Effector CD8-positive, alpha-beta T cell (primary cell): ENCODE results near the gene FOXO1.

ENCODE experiments used
- DNase-seq: peaks from one replicate; lab custom pipeline; 2025; lab: John Stamatoyannopoulos, UW

The FOXO1 gene

DNA sequence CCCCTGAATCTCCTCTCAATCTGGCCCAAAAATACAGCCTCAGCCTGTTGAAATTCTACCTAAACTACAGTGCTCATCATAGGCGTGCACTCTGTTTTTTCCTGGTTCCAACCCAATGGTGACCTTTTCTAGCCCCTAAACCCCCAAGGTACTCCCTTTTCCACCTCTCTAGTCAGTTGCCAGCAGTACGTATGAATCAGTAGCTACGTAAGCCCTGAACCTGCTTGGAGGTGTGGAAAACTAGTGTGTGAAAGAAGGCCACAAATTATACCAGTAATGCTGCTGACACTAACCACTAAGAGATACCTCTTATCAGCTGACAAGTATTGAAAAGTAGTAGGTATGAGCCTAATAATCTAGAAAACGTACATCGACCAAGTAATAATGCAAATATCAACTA, 60.9 kb downstream of the FOXO1 start:
- DNase-seq: no peak

DNA sequence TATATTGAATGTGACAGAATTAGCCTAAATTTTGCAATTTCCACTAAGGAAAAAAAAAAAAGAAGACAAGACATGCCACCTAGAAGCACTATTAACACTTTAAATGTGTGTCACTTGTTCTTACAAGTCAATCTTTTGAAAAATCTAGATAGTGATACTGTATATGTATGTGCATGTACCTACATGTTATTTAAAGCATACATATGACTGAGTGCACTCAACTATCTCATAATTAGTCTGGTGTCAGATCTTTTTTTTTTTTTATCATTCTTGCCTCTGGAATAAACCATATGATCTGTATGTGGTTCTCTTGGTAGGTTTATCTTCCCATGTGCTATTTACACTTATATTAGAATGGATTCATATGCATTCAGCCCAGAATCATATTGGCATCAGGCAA, 62.3 kb downstream of the FOXO1 start:
- no peak for DNase-seq

DNA sequence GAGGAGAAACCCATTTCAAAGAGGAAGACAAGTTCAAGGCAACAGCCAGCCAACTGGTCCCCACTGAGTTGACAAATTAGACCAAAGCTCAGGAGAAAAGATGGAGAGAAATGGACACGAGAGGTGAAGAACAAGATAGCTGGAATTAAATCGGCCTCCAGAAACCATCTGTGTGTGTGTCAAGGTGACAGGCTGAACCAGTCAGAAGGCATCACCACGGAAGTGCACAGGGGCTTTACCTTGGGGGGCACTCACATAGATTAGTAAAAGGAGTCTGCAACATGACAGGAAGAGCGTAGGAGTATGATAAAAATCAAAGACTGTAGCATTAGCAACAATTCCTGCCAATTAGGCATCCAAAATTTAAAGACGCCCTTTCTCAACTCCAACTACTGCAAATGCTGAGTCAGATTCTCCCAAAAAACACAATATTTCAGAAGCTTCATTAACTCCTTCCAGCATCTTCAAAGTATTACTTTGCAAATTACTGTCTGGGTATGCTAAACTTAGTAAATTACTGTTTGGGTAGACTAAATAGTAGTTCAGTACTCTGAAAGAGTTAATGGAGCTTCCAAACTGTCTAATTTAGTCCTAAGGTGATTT, 66.2 kb downstream of the FOXO1 start:
- DNase-seq: peak; percentile 8

DNA sequence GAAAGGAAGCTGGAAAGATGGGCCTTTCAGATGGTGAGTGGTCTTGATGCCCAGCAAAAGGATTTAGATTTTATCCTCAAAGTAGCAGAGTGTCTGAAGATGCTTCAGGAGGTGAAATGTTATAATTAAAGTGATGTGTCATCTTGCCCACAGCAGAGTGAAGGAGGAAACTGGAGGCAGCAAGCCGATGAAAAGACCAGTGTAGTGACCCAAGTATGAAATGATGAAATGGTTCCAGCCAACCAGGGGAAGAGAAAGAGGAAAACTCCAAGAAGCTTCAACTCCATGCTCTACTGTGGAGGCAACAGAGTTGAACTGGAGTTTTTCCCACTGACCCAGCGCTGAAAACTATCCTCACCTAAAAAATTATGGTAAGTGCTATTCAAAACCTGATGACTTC, 66.7 kb downstream of the FOXO1 start:
- no peak for DNase-seq

DNA sequence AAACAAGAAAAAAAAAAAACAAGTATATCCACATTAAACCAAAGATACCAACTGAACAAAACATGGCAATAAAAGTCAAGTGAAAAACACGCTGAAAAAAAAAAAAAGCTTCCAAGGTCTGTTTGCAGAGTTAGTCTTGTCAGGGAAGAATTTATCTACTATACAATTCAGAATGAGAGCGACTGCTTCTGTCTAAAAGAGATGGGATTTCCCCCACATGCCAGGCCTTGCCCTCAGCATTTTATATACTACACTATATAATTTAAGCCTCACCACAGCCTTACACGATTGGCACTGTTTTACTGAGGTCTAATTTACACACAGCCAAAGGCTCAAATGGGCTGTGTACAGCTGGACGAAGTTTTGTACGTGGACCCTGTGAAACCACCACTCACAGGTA, 67.3 kb downstream of the FOXO1 start:
- DNase-seq: no peak

DNA sequence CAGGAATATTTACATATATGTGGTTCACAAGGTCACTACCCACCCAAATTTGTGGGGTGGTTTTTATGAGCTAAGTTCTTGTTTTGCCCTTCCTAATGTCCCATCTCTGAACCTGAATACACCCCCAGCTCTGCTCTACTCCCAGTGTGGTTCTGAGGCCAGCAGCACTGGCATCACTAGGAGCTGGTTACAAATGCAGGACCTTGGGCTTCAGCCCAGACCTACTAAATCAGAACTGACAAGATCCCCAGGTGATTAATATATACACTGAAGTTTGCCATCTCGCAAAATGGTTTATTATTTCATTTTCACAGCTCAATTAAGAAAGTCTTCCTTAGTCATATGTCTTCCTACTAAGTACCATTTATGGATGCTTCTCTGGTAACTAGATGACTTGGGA, 67.9 kb downstream of the FOXO1 start:
- no peak for DNase-seq

DNA sequence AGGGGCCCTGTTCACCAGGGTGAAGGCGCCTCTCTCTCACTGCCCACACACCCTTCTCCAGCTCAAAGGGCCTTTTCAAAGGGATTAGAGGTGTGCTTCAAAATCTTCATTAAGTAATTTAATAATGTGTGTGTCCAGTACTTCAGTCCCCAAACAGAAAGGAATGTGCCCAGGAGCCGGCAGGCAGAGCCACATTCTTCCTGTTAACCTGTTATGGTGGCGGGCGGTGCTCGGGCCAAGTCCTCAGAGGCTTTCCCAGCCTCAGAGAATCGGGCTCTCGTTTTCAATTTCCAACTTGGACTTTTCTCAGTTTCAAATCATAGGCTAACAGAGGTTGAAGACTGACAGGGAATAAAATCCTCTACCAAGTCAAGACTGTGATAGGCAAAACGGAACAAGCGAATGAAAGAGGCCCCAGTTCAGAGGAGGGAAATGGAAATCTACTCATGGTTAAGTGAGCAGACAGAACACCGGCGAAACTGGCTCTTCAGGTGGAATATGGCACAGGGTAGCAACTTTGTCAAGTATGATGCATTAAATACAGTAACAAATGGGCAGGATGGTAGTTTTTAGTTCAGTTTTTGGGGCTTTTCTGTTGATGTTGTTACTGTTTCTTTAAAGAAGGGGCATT, 68.6 kb downstream of the FOXO1 start:
- no peak for DNase-seq

DNA sequence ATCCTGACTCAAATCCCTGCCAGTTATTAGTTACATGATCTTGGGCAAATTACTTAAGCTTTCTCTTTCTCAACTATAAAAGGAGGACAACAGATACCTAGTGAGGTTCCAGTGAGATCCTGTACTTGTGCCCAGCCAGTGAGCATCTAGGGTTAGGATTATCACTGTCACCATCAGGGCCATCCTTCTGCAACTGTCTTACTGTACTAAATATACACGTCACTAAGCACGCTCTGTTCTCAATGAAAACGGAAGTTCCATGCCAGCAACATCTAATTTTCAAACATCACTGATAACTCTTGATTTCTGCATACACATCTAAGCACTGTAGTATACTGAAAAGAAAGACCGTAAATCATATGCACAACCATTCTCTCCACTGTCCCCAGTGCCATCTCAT, 70.0 kb downstream of the FOXO1 start:
- no peak for DNase-seq

DNA sequence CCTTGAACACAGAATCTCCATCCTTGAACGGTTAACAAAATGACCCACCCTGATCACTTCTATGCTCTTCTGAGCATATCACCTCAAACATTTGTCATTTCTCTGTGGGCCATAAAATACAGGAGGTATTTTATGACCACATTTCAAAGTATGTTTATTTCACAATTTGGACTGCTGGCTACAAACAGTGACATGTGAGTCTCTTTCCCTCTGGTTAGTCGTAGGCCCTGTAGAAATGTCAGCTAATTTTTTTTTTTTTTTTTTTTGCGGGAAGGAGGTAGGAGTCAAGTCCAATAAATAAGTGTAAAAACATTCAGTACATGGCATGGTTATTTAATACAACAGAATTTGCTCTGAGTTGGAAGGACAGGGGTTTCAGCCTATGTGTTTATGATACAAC, 70.7 kb downstream of the FOXO1 start:
- no peak for DNase-seq

DNA sequence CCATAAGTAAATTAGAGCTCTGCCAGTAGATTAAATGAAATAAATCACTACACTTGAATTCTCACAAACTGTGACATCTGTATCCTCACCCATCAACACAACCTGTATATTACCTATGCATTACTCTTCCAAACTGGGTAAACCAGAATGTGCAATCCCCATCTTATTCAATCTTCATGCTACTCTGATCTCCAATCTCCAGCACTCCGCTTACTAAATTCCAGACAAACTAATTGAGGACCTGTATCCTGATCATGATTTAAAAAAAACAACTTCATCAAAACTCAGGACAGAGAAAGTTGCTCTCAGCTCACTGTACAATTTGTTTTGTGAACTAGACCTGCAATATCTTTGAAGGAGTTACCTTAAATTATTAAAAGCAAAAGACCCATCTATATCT, 74.4 kb downstream of the FOXO1 start:
- DNase-seq: no peak

DNA sequence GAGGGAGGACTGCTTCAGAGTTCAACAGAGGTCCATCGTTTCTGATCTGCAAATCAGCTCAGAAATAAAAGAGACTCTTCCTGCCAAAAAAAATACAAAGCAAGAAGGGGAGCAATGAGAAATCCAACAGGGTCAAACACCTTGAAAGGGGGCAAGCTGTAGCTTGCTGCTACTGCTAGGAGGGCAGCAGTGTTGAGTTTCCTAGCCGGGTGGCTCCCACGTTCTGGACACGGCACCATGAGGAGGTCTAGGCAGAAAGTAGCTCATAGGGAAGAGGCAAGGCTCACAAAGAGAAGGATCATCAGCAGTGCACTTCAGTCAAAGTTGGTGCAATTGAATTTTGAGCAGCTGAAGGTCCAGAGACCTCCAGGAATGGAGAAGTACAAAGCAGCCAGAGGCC, 75.3 kb downstream of the FOXO1 start:
- DNase-seq: no peak

DNA sequence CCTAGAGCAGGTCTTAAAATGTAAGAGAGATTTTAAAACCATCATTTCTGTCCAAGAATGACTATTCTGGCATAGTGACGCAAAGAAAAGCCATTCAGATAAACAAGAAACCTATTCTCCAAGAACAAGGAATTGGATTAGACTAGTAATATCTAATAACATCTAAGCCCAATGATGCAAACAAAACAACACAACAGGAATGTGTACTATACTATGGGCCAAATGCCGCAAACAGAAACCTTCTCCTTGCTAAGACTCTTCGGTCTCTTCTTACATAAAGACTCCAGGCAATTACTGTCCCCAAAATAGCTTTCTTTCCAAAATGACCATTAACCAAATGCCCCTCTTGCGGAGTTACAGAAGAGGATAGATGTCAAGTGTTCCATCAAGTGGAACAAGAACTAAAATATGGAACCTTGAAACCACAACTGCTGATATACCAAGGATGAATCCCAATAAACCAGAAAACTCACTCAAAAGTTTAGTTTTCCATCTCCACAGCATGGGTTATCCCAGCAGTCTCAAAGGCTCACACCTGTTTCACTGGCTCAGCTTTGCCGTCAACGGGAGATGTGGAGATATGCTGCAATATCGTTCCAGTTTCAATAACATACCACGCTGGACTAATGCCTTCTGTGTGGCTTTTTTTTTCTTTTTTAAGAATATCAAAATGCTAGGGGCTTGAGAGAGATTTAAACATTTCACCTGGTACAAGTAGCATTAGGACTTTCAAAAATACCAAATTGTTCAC, 76.2 kb downstream of the FOXO1 start:
- DNase-seq: no peak

DNA sequence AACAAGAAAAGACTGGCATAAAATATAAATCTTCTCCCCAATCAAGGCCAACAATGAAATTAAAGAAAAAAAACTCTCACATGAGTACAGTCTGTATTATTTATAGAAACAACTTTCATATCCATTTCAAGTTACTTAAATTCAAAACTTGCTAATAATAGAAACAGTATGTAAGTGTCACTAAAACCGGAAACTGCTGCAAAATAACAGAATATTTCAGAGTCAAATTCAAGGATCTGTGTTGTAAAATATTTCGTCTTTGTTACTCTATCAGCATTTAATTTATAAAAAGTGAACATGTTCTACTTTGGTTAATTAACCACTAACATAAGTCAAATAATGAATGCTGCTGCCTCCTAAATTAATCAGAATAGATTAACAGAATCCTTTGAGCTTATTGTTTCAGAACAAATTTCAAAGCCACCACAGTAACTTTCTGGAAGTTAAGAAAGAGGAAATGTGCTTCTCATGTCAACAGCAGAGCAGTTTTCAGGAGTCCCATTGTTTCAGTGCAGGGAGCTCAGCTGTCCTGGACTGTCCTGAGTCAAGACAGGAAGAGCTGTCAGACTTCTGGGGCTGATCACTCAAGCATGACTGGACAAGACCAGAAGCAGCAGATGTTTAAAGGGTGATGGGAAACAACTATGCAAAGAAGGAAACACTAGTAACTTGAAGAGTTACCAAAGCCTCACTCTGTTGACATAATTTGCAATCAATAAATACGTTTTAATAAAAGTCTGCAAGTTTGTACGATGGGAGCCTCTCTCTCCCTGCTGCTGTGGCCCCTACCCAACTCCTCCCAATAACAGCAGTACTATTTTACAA, 76.9 kb downstream of the FOXO1 start:
- no peak for DNase-seq

DNA sequence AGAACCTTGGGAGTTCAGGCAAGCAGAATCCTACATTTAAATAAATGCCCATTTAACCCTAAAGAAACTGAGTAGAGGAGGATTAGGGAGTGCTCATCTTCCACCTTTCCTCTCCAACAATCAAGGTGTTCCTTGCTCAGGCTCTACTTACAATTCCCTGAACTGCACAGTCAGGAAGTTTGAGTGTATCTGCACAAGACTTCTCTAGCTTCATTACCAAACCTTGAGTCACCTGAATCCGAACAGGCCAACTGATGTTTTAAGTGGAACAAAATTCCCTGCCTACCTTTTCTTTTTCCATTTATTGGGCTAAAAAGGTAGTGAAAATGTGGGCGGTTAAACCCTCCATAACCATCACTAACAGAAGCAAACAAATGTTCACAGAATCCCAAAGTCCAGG, 78.3 kb downstream of the FOXO1 start:
- DNase-seq: no peak

DNA sequence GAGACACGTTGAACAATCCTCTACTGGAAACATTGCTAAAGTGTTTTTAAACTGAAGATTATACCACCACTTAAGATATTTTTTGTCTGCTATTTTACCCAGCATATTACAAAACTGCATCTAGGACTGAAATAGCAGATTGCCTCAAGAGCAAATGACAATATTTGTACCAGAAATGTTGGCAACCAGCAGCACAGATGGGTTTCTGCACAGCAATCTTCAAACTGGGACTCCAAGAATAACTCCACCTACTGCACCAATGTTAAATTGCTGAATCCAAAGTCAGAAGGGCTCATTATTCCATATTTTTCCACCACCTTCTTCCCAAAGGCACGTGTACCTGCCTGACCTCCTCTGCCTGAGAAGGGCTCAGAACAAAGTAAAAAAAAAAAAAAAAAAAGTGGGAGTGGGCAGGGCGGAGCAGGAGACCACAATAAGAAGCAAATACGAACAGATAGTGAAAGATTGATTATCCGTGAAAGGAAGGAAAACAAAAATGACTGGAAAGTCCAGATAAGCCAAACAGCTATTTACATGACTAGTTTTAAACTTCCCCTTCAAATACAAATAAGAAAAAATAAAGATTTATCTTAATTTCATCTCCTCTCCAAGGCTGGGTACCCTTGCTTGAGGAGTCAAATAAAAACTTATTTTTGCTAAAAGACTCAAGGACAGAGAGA, 79.4 kb downstream of the FOXO1 start:
- DNase-seq: no peak

DNA sequence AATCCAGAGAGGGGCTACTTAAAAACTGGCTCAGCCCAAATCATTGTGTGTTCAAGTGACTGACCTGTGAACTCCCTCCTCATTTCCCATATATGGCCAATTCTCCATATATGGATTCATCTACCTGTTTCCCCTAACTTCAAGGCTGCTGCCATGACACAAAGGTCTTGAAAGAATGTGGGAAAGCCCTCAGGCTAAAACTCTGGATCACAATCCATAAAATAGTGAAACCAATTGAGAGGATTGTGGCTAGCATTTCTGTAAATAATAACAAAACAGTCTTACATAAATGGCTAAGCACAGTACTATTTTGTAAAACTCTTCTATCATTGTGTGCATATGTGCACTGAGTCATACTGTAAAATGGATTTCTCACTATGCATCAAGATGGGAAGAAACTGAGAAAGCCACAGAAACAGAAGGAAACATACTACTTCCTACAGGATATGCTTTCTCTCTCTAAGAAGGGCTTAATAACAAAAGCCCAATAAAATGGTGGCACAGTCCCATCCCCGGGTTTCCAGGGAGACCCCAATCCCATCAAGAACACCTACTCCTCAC, 80.5 kb downstream of the FOXO1 start:
- no peak for DNase-seq

DNA sequence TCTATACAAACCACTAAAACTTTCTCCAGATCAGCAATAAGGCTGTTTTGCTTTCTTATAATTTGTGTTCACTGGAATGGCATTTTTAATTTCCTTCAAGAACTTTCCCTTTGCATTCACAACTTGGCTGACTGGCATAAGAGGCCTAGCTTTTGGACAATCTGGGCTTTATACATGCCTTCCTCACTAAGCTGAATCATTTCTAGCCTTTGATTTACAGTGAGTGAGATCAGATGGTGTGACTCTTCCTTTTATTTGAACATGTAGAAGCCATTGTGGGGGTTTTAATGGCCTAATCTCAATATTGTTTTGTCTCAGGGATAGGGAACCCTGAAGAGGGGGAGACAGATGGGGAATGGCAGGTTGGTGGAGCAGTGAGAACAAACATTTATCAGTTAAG, 82.7 kb downstream of the FOXO1 start:
- DNase-seq: no peak

DNA sequence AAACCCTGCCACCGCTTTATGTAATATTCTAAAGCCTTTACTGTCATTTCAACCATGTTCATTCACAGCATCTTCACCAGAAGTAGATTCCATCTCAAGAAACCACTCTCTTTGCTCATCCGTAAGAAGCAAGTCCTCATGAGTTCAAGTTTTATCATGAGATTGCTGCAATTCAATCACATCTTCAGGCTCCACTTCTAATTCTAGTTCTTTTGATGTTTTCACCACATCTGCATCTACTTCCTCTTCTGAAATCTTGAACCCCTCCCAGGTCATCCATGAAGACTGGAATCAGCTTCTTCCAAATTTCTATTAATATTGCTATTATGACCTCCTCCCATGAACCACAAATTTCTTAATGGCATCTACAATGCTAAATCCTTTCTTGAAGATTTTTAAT, 83.9 kb downstream of the FOXO1 start:
- no peak for DNase-seq

DNA sequence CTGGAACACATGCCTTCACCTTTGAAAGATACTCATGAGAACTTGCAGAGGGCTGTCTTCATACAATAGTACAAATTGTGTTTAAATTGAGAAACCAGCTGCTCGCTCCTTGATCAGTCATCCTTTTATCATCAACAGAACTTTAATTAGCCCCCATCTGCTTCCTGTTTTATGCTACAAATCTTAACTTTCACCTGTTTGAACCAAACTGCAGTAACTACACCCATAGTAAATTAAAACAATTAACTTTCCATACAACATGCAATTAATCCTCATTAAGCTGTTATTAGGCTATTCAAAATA, 85.2 kb downstream of the FOXO1 start:
- DNase-seq: no peak

DNA sequence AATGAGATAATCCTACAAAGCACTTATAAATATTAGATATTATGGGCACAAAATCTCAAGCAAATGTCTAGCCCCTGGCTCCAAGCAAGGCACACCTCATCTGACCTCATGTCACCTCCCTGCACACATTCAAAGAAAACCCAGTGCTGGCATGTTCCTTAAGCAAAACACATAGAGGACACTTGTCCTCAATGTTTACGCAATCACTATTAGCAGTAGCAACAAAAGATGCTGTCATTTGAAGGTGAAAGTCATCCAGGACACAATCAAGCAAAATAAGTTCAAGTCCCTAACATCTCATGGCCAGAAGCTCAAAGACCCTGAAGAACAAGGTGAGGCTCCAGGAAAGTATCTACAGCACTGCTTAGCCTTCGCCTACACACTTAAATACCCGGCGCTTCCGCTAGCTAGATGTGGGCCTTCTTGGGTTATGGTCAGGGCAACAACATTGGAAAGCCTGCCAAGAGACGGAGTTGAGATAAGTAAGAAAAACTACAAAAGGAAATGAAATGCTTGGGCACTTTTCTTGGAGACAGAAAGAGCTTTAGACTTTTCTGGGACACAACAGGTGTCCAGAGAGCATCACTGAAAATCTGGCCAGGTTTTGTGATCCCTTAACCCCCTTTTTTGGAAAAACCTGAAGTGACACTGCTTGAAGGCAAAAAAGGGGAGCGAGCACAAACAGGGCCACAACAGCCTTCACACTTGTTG, 85.7 kb downstream of the FOXO1 start:
- DNase-seq: no peak

DNA sequence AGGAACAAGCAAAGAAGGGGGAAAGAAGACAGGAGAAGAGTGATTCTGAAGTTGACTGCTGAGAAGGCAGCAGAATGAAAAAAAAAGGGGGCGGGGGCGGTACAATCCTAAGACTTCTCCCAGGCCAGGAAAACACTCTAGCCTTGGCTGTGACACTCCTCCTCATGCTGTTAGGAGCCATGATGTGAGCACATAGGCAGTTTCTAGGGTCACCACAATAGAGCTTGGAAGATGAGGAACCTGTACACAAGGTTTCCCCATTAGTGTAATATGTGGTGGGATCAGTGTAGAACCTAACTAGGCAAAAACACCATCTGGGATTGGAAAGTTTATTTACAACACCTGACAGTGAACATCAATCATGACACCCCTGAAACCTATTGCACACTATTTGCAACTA, 86.9 kb downstream of the FOXO1 start:
- DNase-seq: no peak
